ENCODE measurements around the gene DNAJB4. TPM values are rescaled to one million over a fixed set of nuclear protein-coding genes. Genes with fewer than 3 reads are reported as not detected.

The DNAJB4 gene
- total and polyA plus RNA-seq, 2 donors (not counting 1 experiment from before 2014, with no cell fraction given) = 3.6 to 17.0 TPM

- Mint-ChIP-seq H3K27ac (no peak overlapping the region), H3K27me3 (no peaks in the 10 kb centered on the region), H3K9me3 (ENCODE audit: insufficient read depth) (no peaks in the 10 kb centered on the region), H3K4me3 (no peak overlapping the region), H3K4me1 (peaks cover 21% of the 10 kb centered on the region)
- no peak for DNase-seq
- Histone ChIP-seq H2AFZ (ENCODE audit: insufficient read depth, low read depth, low read length, poor library complexity, severe bottlenecking) (no peak overlapping the region), H3K79me2 (ENCODE audit: control insufficient read depth, insufficient read depth, low read length) (peaks cover 78% of the 10 kb centered on the region), H3K4me1 (ENCODE audit: control insufficient read depth in 2 of 2, insufficient read depth in 2 of 2, low read length in 2 of 2) (peaks cover 0 to 4% of the 10 kb centered on the region in 2 donors), H3K36me3 (replicated peaks in 1 of 2; ENCODE audit: control extremely low read depth in 1 of 2, control insufficient read depth in 1 of 2, extremely low read depth in 1 of 2, insufficient read depth in 2 of 2, low read length in 1 of 2) (peaks cover 25 to 90% of the 10 kb centered on the region in 2 experiments), H3K27me3 (replicated peaks in 1 of 4; ENCODE audit: control extremely low read depth in 1 of 4, control insufficient read depth in 3 of 4, insufficient read depth in 4 of 4, low read length in 3 of 4) (no peaks in the 10 kb centered on the region), H3K27ac (ENCODE audit: low read length in 2 of 2) (no peak overlapping the region), H3K4me3 (ENCODE audit: control extremely low read depth in 1 of 5, extremely low read depth in 1 of 5, insufficient read depth in 1 of 5, low read depth in 2 of 5, low read length in 4 of 5) (no peak overlapping the region), H3K9ac (ENCODE audit: low read length) (no peak overlapping the region), H3K9me3 (ENCODE audit: control extremely low read depth in 1 of 3, control insufficient read depth in 2 of 3, insufficient read depth in 1 of 3, low read length in 2 of 3) (no peaks in the 10 kb centered on the region), H3K4me2 (replicated peaks; ENCODE audit: low read depth, low read length, poor library complexity, severe bottlenecking) (no peak overlapping the region), H4K20me1 (ENCODE audit: control insufficient read depth, insufficient read depth, low read length, poor library complexity, severe bottlenecking) (peaks cover 72% of the 10 kb centered on the region)
- intact Hi-C loops (cut with micrococcal nuclease) = no loop called here
- TF ChIP-seq EZH2 (IDR thresholded peaks at IDR 0.05; ENCODE audit: borderline replicate concordance, insufficient read depth, low read depth, low read length, poor library complexity, severe bottlenecking) = no peak
- TF ChIP-seq, protein P1, sequence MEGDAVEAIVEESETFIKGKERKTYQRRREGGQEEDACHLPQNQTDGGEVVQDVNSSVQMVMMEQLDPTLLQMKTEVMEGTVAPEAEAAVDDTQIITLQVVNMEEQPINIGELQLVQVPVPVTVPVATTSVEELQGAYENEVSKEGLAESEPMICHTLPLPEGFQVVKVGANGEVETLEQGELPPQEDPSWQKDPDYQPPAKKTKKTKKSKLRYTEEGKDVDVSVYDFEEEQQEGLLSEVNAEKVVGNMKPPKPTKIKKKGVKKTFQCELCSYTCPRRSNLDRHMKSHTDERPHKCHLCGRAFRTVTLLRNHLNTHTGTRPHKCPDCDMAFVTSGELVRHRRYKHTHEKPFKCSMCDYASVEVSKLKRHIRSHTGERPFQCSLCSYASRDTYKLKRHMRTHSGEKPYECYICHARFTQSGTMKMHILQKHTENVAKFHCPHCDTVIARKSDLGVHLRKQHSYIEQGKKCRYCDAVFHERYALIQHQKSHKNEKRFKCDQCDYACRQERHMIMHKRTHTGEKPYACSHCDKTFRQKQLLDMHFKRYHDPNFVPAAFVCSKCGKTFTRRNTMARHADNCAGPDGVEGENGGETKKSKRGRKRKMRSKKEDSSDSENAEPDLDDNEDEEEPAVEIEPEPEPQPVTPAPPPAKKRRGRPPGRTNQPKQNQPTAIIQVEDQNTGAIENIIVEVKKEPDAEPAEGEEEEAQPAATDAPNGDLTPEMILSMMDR (IDR thresholded peaks at IDR 0.05) = no peak
- POLR2A ChIA-PET = no interaction called here
- 90% methylated on average over 3 of the region's 3 CpGs for WGBS (ENCODE audit: insufficient coverage)
- CTCF ChIA-PET = interaction anchor here (1.1 kb wide), 1 partner anchor 11 kb away, joined by 3 read pairs; no protein-coding TSS in a partner anchor
- no peak for ATAC-seq (ENCODE audit: low read depth)
These were observed 38.4 kb upstream of the DNAJB4 start for GRCh38 chr1:77966291-77966690.

GRCh38 chr1:77970192-77970591, 34.5 kb upstream of the DNAJB4 start:
- Histone ChIP-seq H3K9me3 (ENCODE audit: control extremely low read depth in 1 of 3, control insufficient read depth in 2 of 3, insufficient read depth in 1 of 3, low read length in 2 of 3) (no peaks in the 10 kb centered on the region), H3K27ac (ENCODE audit: low read length in 2 of 2) (no peak overlapping the region), H3K36me3 (replicated peaks in 1 of 2; ENCODE audit: control extremely low read depth in 1 of 2, control insufficient read depth in 1 of 2, extremely low read depth in 1 of 2, insufficient read depth in 2 of 2, low read length in 1 of 2) (peaks cover 3 to 67% of the 10 kb centered on the region in 2 experiments), H2AFZ (ENCODE audit: insufficient read depth, low read depth, low read length, poor library complexity, severe bottlenecking) (no peak overlapping the region), H4K20me1 (ENCODE audit: control insufficient read depth, insufficient read depth, low read length, poor library complexity, severe bottlenecking) (peaks cover 80% of the 10 kb centered on the region), H3K79me2 (ENCODE audit: control insufficient read depth, insufficient read depth, low read length) (peaks cover 99% of the 10 kb centered on the region), H3K4me1 (ENCODE audit: control insufficient read depth in 2 of 2, insufficient read depth in 2 of 2, low read length in 2 of 2) (peaks cover 10 to 16% of the 10 kb centered on the region in 2 donors), H3K9ac (ENCODE audit: low read length) (no peak overlapping the region), H3K4me2 (replicated peaks; ENCODE audit: low read depth, low read length, poor library complexity, severe bottlenecking) (no peak overlapping the region), H3K27me3 (replicated peaks in 1 of 4; ENCODE audit: control extremely low read depth in 1 of 4, control insufficient read depth in 3 of 4, insufficient read depth in 4 of 4, low read length in 3 of 4) (no peaks in the 10 kb centered on the region), H3K4me3 (ENCODE audit: control extremely low read depth in 1 of 5, extremely low read depth in 1 of 5, insufficient read depth in 1 of 5, low read depth in 2 of 5, low read length in 4 of 5) (no peak overlapping the region)
- H3K4me3 Mint-ChIP-seq = no peak overlapping the region
- intact Hi-C loops (cut with micrococcal nuclease) = no loop called here
- peaks cover 42% of the 10 kb centered on the region for H3K4me1 Mint-ChIP-seq
- CTCF ChIA-PET = no interaction called here
- no peaks in the 10 kb centered on the region for H3K9me3 Mint-ChIP-seq (ENCODE audit: insufficient read depth)
- H3K27me3 Mint-ChIP-seq = no peaks in the 10 kb centered on the region
- WGBS (ENCODE audit: insufficient coverage) = no CpG with 5 or more reads among the region's 1 CpG
- DNase-seq = no peak
- TF ChIP-seq, protein P1 (IDR thresholded peaks at IDR 0.05) = no peak
- TF ChIP-seq EZH2 (IDR thresholded peaks at IDR 0.05; ENCODE audit: borderline replicate concordance, insufficient read depth, low read depth, low read length, poor library complexity, severe bottlenecking) = no peak
- POLR2A ChIA-PET = no interaction called here
- H3K27ac Mint-ChIP-seq = no peak overlapping the region
- ATAC-seq (ENCODE audit: low read depth) = no peak

All from B cell (primary cell).